Measurements from ENCODE around the gene DUSP5.

DUSP5 gene

DNA sequence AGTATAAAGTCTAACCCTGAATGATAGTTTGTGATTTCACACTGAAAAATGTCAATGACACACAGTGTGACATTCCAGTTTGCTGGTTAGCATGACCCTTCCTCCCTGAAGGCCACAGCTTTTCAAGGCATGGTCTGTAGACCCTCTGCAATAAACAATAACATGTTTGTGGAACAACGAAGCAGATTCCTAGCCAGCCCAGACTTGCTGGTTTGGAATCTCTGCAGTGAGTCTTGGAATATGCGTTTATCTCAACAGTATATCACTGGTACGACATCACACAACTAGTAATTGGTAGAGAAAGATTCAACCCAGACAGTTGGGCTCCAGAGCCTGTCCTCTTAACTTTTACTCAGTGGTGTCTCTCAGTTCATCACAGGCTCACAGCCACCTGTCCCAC, 23.7 kb upstream of the DUSP5 start:
- peak overlapping the region; percentile 19 for H2AK5ac ChIP-seq (ENCODE audit: low read length)
- H3K79me1 ChIP-seq (ENCODE audit: low read length), result no peaks in the 10 kb centered on the region
- H3K4me2 ChIP-seq (ENCODE audit: low read length), result no peak overlapping the region
- no peaks in the 10 kb centered on the region for H3K27me3 ChIP-seq (ENCODE audit: insufficient read depth, low read length, poor library complexity)
- H3K4me3 ChIP-seq (ENCODE audit: low read length), result no peak overlapping the region
- no CpG with 5 or more reads among the region's 3 CpGs for WGBS (ENCODE audit: extremely low coverage, insufficient coverage, low lambda C conversion rate)
- H3K4ac ChIP-seq (ENCODE audit: low read depth, low read length), result no peak overlapping the region
- H3K18ac ChIP-seq (ENCODE audit: low read length), result no peak overlapping the region
- peaks cover 7% of the 10 kb centered on the region for H3K4me1 ChIP-seq (ENCODE audit: control insufficient read depth, low read depth, low read length)
- no peak overlapping the region for H2BK120ac ChIP-seq (ENCODE audit: low read depth, low read length)
- no peak overlapping the region for H2BK15ac ChIP-seq (replicated peaks; ENCODE audit: low read depth)
- H4K5ac ChIP-seq (ENCODE audit: low read length), result no peak overlapping the region
- DNase-seq, result peak; percentile 33
- H3K23ac ChIP-seq (ENCODE audit: low read length), result no peak overlapping the region
- no peaks in the 10 kb centered on the region for H3K79me2 ChIP-seq (ENCODE audit: control insufficient read depth, insufficient read depth, low read length)
- no peak overlapping the region for H3K27ac ChIP-seq (ENCODE audit: low read depth, low read length)
- H4K8ac ChIP-seq (ENCODE audit: low read depth, low read length), result no peak overlapping the region
- H3K36me3 ChIP-seq (ENCODE audit: control insufficient read depth, insufficient read depth, low read length), result no peaks in the 10 kb centered on the region
- no peak overlapping the region for H3K9ac ChIP-seq (ENCODE audit: low read length)
- H2BK5ac ChIP-seq (ENCODE audit: low read length), result no peak overlapping the region
- peak overlapping the region; percentile 22 for H3K56ac ChIP-seq (ENCODE audit: low read length)

DNA sequence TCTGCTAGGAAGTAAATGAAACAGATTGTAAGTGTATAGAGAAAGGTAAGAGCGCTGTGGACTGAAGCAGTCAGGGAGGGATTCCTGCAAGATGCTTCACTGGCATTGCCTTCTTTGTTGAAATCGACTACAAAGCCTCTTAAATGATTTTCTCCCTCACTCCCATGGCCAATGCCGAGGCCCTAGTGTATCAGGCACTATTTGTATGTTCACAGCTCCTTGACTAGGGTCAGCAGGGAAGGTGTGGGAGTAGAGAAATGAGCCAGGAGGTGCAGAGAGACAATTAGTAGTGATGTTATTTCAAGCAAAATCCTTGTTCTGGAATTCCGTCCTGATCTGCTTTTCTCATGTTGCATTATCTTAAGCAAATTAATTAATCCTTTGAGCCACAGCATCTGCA, 22.9 kb upstream of the DUSP5 start:
- Histone ChIP-seq H2BK5ac (ENCODE audit: low read length) (no peak overlapping the region), H3K4me3 (ENCODE audit: low read length) (no peak overlapping the region)
- WGBS (ENCODE audit: extremely low coverage, insufficient coverage, low lambda C conversion rate), result no CpG with 5 or more reads among the region's 4 CpGs

DNA sequence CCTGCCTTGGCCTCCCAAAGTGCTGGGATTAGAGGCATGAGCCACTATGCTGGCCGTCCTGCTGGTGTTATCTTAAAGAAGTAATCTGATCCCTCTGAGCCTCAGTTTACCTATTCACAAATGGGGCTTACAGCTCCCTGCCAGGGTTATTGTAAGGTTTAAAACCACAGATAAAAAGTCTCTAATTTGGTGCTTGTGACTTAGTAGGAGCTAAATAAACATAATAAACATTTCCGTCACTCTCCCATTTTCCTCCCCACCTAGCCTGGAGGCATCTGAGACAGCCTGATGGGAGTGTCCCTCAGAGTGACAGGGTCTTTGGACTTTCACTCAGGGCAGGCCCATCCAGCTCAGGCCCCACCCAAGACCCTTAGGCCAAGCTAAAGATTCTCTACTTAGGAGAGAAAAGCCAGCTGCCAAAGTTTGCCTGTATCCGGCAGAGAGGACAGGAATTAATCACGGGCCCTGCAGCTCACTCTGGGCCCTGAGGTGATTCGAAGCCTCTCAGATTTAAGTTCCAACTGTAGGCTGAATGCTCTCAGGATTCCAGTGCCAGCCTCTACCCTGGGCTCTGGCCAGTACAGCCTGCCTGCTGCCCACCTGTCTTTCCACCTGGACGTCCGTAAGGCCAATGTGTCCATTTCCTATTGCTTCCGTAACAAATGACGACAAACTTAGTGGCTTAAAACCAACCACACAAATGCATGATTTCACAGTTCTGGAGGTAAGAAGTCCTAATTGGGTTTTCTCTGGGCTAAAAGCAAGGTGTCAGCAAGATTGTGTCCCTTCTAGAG, 21.8 kb upstream of the DUSP5 start:
- no CpG with 5 or more reads among the region's 9 CpGs for whole genome bisulfite sequencing (ENCODE audit: extremely low coverage, insufficient coverage, low lambda C conversion rate)
- Histone ChIP-seq H3K79me2 (ENCODE audit: control insufficient read depth, insufficient read depth, low read length) (no peaks in the 10 kb centered on the region), H3K4me1 (ENCODE audit: control insufficient read depth, low read depth, low read length) (peaks cover 7% of the 10 kb centered on the region), H3K9ac (ENCODE audit: low read length) (no peak overlapping the region), H3K4ac (ENCODE audit: low read depth, low read length) (no peak overlapping the region), H3K27me3 (ENCODE audit: insufficient read depth, low read length, poor library complexity) (no peaks in the 10 kb centered on the region), H3K4me2 (ENCODE audit: low read length) (no peak overlapping the region), H3K23ac (ENCODE audit: low read length) (no peak overlapping the region), H4K8ac (ENCODE audit: low read depth, low read length) (no peak overlapping the region), H2BK5ac (ENCODE audit: low read length) (no peak overlapping the region), H3K18ac (ENCODE audit: low read length) (no peak overlapping the region), H4K5ac (ENCODE audit: low read length) (no peak overlapping the region), H2BK15ac (replicated peaks; ENCODE audit: low read depth) (no peak overlapping the region), H3K36me3 (ENCODE audit: control insufficient read depth, insufficient read depth, low read length) (no peaks in the 10 kb centered on the region), H3K56ac (ENCODE audit: low read length) (no peak overlapping the region), H2AK5ac (ENCODE audit: low read length) (no peak overlapping the region), H3K4me3 (ENCODE audit: low read length) (no peak overlapping the region), H2BK120ac (ENCODE audit: low read depth, low read length) (no peak overlapping the region), H3K79me1 (ENCODE audit: low read length) (no peaks in the 10 kb centered on the region), H3K27ac (ENCODE audit: low read depth, low read length) (no peak overlapping the region)
- no peak for DNase-seq

More for the DNA sequence above, 22.9 kb upstream of the DUSP5 start:
- H2AK5ac ChIP-seq (ENCODE audit: low read length), result no peak overlapping the region
- no peak overlapping the region for H3K4ac ChIP-seq (ENCODE audit: low read depth, low read length)
- H3K36me3 ChIP-seq (ENCODE audit: control insufficient read depth, insufficient read depth, low read length), result no peaks in the 10 kb centered on the region
- H3K23ac ChIP-seq (ENCODE audit: low read length), result no peak overlapping the region
- no peak overlapping the region for H3K4me2 ChIP-seq (ENCODE audit: low read length)
- no peak overlapping the region for H2BK120ac ChIP-seq (ENCODE audit: low read depth, low read length)
- no peak overlapping the region for H2BK15ac ChIP-seq (replicated peaks; ENCODE audit: low read depth)
- DNase-seq, result peak; percentile 44
- no peak overlapping the region for H3K18ac ChIP-seq (ENCODE audit: low read length)
- H3K79me2 ChIP-seq (ENCODE audit: control insufficient read depth, insufficient read depth, low read length), result no peaks in the 10 kb centered on the region
- H3K9ac ChIP-seq (ENCODE audit: low read length), result no peak overlapping the region
- H3K79me1 ChIP-seq (ENCODE audit: low read length), result no peaks in the 10 kb centered on the region
- H3K56ac ChIP-seq (ENCODE audit: low read length), result no peak overlapping the region
- H4K8ac ChIP-seq (ENCODE audit: low read depth, low read length), result no peak overlapping the region
- H3K4me1 ChIP-seq (ENCODE audit: control insufficient read depth, low read depth, low read length), result peaks cover 7% of the 10 kb centered on the region
- no peaks in the 10 kb centered on the region for H3K27me3 ChIP-seq (ENCODE audit: insufficient read depth, low read length, poor library complexity)
- H3K27ac ChIP-seq (ENCODE audit: low read depth, low read length), result no peak overlapping the region
- H4K5ac ChIP-seq (ENCODE audit: low read length), result no peak overlapping the region

DNA sequence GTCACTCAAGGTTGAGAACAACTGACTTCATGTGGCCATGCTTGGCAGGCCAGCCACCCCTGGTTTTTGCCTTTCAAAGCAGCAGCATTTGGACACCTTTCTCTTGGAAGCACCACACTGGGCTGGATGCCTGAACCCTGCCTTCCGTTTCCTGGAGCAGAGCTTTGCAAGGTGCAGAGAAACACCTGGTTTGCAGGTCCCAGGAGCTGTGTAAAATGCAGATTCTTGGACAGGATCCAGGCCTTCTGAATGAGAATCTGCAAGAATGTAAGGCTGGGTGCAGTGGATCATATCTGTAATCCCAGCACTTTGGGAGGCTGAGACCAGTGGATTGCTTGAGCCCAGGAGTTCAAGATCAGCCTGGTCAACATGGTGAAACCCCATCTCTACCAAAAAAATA, 18.0 kb upstream of the DUSP5 start:
- DNase-seq, result no peak
- H3K4ac ChIP-seq (ENCODE audit: low read depth, low read length), result no peak overlapping the region
- no peaks in the 10 kb centered on the region for H3K27me3 ChIP-seq (ENCODE audit: insufficient read depth, low read length, poor library complexity)
- H3K23ac ChIP-seq (ENCODE audit: low read length), result no peak overlapping the region
- H3K27ac ChIP-seq (ENCODE audit: low read depth, low read length), result no peak overlapping the region
- no peak overlapping the region for H4K5ac ChIP-seq (ENCODE audit: low read length)
- H3K79me1 ChIP-seq (ENCODE audit: low read length), result no peaks in the 10 kb centered on the region
- no peak overlapping the region for H3K4me3 ChIP-seq (ENCODE audit: low read length)
- no peak overlapping the region for H3K4me2 ChIP-seq (ENCODE audit: low read length)
- no peak overlapping the region for H2BK5ac ChIP-seq (ENCODE audit: low read length)
- no peak overlapping the region for H3K9ac ChIP-seq (ENCODE audit: low read length)
- H3K18ac ChIP-seq (ENCODE audit: low read length), result no peak overlapping the region
- no peaks in the 10 kb centered on the region for H3K79me2 ChIP-seq (ENCODE audit: control insufficient read depth, insufficient read depth, low read length)
- no peak overlapping the region for H2AK5ac ChIP-seq (ENCODE audit: low read length)
- no peak overlapping the region for H2BK120ac ChIP-seq (ENCODE audit: low read depth, low read length)
- no peaks in the 10 kb centered on the region for H3K4me1 ChIP-seq (ENCODE audit: control insufficient read depth, low read depth, low read length)
- no peak overlapping the region for H4K8ac ChIP-seq (ENCODE audit: low read depth, low read length)
- no peak overlapping the region for H3K56ac ChIP-seq (ENCODE audit: low read length)
- WGBS (ENCODE audit: extremely low coverage, insufficient coverage, low lambda C conversion rate), result no CpG with 5 or more reads among the region's 1 CpG
- no peak overlapping the region for H2BK15ac ChIP-seq (replicated peaks; ENCODE audit: low read depth)
- H3K36me3 ChIP-seq (ENCODE audit: control insufficient read depth, insufficient read depth, low read length), result no peaks in the 10 kb centered on the region

DNA sequence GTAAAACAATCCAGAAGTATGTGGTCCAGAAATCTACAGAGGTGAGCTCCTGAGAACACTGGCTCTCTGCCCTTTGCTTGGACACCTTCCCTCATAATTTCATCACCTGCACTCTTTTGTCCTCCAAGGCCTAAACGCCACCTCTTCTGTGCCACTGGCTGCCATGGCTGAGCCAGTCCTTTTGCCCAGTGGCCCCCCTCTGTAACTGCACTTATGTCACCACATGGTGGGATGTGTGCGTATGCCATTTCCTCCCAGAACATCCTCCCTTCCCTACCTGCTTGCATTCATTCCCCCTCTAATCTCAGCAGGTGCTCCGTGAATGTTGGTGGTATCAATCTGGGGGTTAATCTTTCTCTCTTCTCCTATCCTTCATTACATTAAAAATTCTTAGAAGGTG, 17.3 kb upstream of the DUSP5 start:
- H2BK15ac ChIP-seq (replicated peaks; ENCODE audit: low read depth), result no peak overlapping the region
- no peak overlapping the region for H4K5ac ChIP-seq (ENCODE audit: low read length)
- H3K56ac ChIP-seq (ENCODE audit: low read length), result no peak overlapping the region
- H3K4me2 ChIP-seq (ENCODE audit: low read length), result no peak overlapping the region
- no peak overlapping the region for H4K8ac ChIP-seq (ENCODE audit: low read depth, low read length)
- no peaks in the 10 kb centered on the region for H3K79me2 ChIP-seq (ENCODE audit: control insufficient read depth, insufficient read depth, low read length)
- no peak overlapping the region for H3K9ac ChIP-seq (ENCODE audit: low read length)
- WGBS (ENCODE audit: extremely low coverage, insufficient coverage, low lambda C conversion rate), result no CpG with 5 or more reads among the region's 3 CpGs
- H3K79me1 ChIP-seq (ENCODE audit: low read length), result no peaks in the 10 kb centered on the region
- H3K36me3 ChIP-seq (ENCODE audit: control insufficient read depth, insufficient read depth, low read length), result no peaks in the 10 kb centered on the region
- H3K23ac ChIP-seq (ENCODE audit: low read length), result no peak overlapping the region
- no peaks in the 10 kb centered on the region for H3K4me1 ChIP-seq (ENCODE audit: control insufficient read depth, low read depth, low read length)
- H2BK5ac ChIP-seq (ENCODE audit: low read length), result no peak overlapping the region
- no peak overlapping the region for H3K4ac ChIP-seq (ENCODE audit: low read depth, low read length)
- H3K4me3 ChIP-seq (ENCODE audit: low read length), result no peak overlapping the region
- no peak for DNase-seq
- H2AK5ac ChIP-seq (ENCODE audit: low read length), result no peak overlapping the region
- no peak overlapping the region for H3K18ac ChIP-seq (ENCODE audit: low read length)
- no peaks in the 10 kb centered on the region for H3K27me3 ChIP-seq (ENCODE audit: insufficient read depth, low read length, poor library complexity)
- no peak overlapping the region for H2BK120ac ChIP-seq (ENCODE audit: low read depth, low read length)
- H3K27ac ChIP-seq (ENCODE audit: low read depth, low read length), result no peak overlapping the region

DNA sequence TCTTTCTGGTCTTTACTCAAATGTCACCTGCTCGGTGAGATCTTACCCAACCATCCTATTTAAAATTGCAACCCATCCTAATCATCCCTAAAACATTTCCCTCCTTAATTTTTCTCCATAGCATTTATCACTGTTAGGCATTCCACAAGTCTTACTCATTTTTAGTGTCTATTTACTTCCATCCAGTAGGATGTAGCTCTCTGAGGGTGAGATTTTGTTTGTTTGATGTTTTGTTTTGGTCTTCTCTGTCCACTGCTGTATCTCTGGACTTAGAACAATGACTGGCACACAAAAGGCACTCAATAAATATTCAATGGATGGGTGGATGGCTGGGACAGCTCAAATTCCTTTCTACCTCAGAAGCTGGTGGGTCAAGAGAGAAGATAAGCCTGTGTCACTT, 15.8 kb upstream of the DUSP5 start:
- Histone ChIP-seq H3K27me3 (ENCODE audit: insufficient read depth, low read length, poor library complexity) (no peaks in the 10 kb centered on the region), H3K4me1 (ENCODE audit: control insufficient read depth, low read depth, low read length) (peaks cover 3% of the 10 kb centered on the region), H3K4me3 (ENCODE audit: low read length) (no peak overlapping the region), H3K4me2 (ENCODE audit: low read length) (no peak overlapping the region), H3K79me2 (ENCODE audit: control insufficient read depth, insufficient read depth, low read length) (no peaks in the 10 kb centered on the region), H2BK15ac (replicated peaks; ENCODE audit: low read depth) (no peak overlapping the region), H3K79me1 (ENCODE audit: low read length) (no peaks in the 10 kb centered on the region), H4K5ac (ENCODE audit: low read length) (no peak overlapping the region), H3K18ac (ENCODE audit: low read length) (no peak overlapping the region), H2BK120ac (ENCODE audit: low read depth, low read length) (no peak overlapping the region), H3K9ac (ENCODE audit: low read length) (no peak overlapping the region), H3K36me3 (ENCODE audit: control insufficient read depth, insufficient read depth, low read length) (no peaks in the 10 kb centered on the region), H2AK5ac (ENCODE audit: low read length) (no peak overlapping the region), H4K8ac (ENCODE audit: low read depth, low read length) (no peak overlapping the region), H2BK5ac (ENCODE audit: low read length) (no peak overlapping the region), H3K27ac (ENCODE audit: low read depth, low read length) (no peak overlapping the region), H3K4ac (ENCODE audit: low read depth, low read length) (no peak overlapping the region), H3K56ac (ENCODE audit: low read length) (no peak overlapping the region), H3K23ac (ENCODE audit: low read length) (no peak overlapping the region)
- DNase-seq, result no peak
- 100% methylated on average over 1 of the region's 1 CpG for WGBS (ENCODE audit: extremely low coverage, insufficient coverage, low lambda C conversion rate)
